Kidney tubule cell (primary cell): Measurements from ENCODE around the gene CTBP1.

Source experiments
- DNase-seq: peaks from one replicate; pipeline ENCODE4 v3.0.0-alpha.2; 2018; ENCODE audit warnings: low spot score

Gene CTBP1

GRCh38 chr4:1249731-1250526 is 999 bp upstream of the CTBP1 start:
- peak; percentile 62 for DNase-seq

GRCh38 chr4:1249148-1249730 is 309 bp upstream of the CTBP1 start:
- peak; percentile 90 for DNase-seq

GRCh38 chr4:1247864-1248244 is 1.1 kb downstream of the CTBP1 start:
- DNase-seq: no peak

GRCh38 chr4:1246901-1247863 is 1.7 kb downstream of the CTBP1 start:
- peak; percentile 14 for DNase-seq

GRCh38 chr4:1246111-1246881 is 2.6 kb downstream of the CTBP1 start:
- peak; percentile 35 for DNase-seq

GRCh38 chr4:1245481-1246051 is 3.4 kb downstream of the CTBP1 start:
- no peak for DNase-seq

- DNase-seq: no peak
These were observed 3.9 kb downstream of the CTBP1 start for GRCh38 chr4:1244978-1245471.

- no peak for DNase-seq
These were observed 4.6 kb downstream of the CTBP1 start for GRCh38 chr4:1244081-1244977.

GRCh38 chr4:1243451-1244080 is 5.4 kb downstream of the CTBP1 start:
- no peak for DNase-seq

GRCh38 chr4:1242506-1243450 is 6.2 kb downstream of the CTBP1 start:
- no peak for DNase-seq

GRCh38 chr4:1241936-1242505 is 6.9 kb downstream of the CTBP1 start:
- no peak for DNase-seq

- DNase-seq: no peak
These were observed 7.4 kb downstream of the CTBP1 start for GRCh38 chr4:1241466-1241935.

- DNase-seq: no peak
These were observed 8.0 kb downstream of the CTBP1 start for GRCh38 chr4:1240721-1241465.

- DNase-seq: no peak
These were observed 9.0 kb downstream of the CTBP1 start for GRCh38 chr4:1239950-1240307.

- no peak for DNase-seq
These were observed 9.6 kb downstream of the CTBP1 start for GRCh38 chr4:1239141-1239949.

- no peak for DNase-seq
These were observed 10.3 kb downstream of the CTBP1 start for GRCh38 chr4:1238676-1239000.
